ENCODE measurements around the gene FAM3B.

FAM3B gene

DNA sequence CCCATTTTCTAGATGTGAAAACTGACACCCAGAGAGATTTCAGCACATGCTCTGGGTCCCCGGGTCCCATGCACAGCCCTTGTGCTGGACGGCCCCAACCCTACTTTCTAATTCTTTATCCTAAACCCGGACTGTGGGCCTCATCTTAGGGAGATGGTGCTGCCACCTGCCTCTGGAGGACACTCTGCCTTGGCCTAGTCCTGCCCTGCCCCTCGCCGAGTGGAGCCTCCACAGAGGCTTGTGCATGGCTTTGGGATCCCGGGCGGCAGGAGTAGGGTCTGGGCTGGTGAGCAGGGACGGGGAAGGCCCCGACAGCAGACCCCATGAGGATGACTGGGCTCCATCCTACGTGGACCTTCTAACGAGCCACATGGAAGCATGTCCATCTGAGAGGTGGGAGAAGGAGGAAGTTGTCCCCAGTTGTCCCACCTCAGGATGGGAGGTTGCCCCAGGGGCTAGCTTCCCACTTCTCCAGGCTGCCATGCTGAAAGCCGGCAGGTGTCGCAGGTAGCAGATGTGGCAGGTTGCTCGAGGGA lies 57.6 kb downstream of the FAM3B start:
- no peak overlapping the region for H3K4me3 ChIP-seq (ENCODE audit: low read length)
- no peak for DNase-seq (ENCODE audit: low read depth)
- TF ChIP-seq CTCF (conservative IDR thresholded peaks at IDR 0.05; ENCODE audit: low read length), result no peak

GRCh38 chr21:41374867-41375533 lies 58.4 kb downstream of the FAM3B start:
- no peak for DNase-seq (ENCODE audit: low read depth)
- TF ChIP-seq CTCF (conservative IDR thresholded peaks at IDR 0.05; ENCODE audit: low read length), result no peak

GRCh38 chr21:41375875-41376274 lies 59.3 kb downstream of the FAM3B start:
- H3K4me3 ChIP-seq (ENCODE audit: low read length), result no peak overlapping the region
- DNase-seq (ENCODE audit: low read depth), result no peak
- TF ChIP-seq CTCF (conservative IDR thresholded peaks at IDR 0.05; ENCODE audit: low read length), result no peak

More at GRCh38 chr21:41374867-41375533, 58.4 kb downstream of the FAM3B start:
- H3K4me3 ChIP-seq (ENCODE audit: low read length), result no peak overlapping the region

- DNase-seq (ENCODE audit: low read depth), result no peak
- no peak overlapping the region for H3K4me3 ChIP-seq (ENCODE audit: low read length)
- no peak for TF ChIP-seq CTCF (conservative IDR thresholded peaks at IDR 0.05; ENCODE audit: low read length)
Measured at GRCh38 chr21:41377715-41378114, 61.1 kb downstream of the FAM3B start.

GRCh38 chr21:41378849-41379248 lies 62.2 kb downstream of the FAM3B start:
- TF ChIP-seq CTCF (conservative IDR thresholded peaks at IDR 0.05; ENCODE audit: low read length), result no peak
- H3K4me3 ChIP-seq (ENCODE audit: low read length), result no peak overlapping the region
- no peak for DNase-seq (ENCODE audit: low read depth)

GRCh38 chr21:41379901-41380300 lies 63.3 kb downstream of the FAM3B start:
- TF ChIP-seq CTCF (conservative IDR thresholded peaks at IDR 0.05; ENCODE audit: low read length), result no peak
- no peak overlapping the region for H3K4me3 ChIP-seq (ENCODE audit: low read length)

DNA sequence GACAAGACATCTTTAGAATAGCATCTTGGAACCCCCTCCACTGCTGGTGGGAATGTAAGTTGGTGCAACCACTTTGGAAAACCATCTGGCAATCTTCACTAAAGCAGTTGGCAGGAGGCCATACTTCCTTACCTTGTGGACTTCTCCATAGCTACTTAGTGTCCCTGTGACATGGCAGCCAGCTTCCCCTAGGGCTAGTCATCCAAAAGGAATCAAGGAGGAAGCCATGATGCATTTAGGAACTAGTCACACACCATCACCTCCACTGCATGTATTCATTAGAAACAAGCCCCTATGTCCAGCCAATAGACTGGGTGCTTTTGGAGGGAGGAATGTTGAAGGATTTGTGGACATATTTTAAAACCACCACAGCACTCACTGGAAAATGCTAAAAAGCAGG lies 65.1 kb downstream of the FAM3B start:
- DNase-seq (ENCODE audit: low read depth), result no peak
- H3K4me3 ChIP-seq (ENCODE audit: low read length), result no peak overlapping the region
- no peak for TF ChIP-seq CTCF (conservative IDR thresholded peaks at IDR 0.05; ENCODE audit: low read length)

More at GRCh38 chr21:41379901-41380300, 63.3 kb downstream of the FAM3B start:
- DNase-seq (ENCODE audit: low read depth), result no peak
